Dendritic cell treated with granulocyte-macrophage colony-stimulating factor and Interleukin-4, amounts not matched to agents 40 ng/mL and 50 ng/mL, for 4 days (primary cell): Measurements from ENCODE around the gene KRTAP4-4.
"Not testable (repeated sequence)": the region's sequence is repeated elsewhere in the genome, so short reads cannot be mapped to it uniquely, and the experiment has no call there.

Experiments used
- H3K27ac Mint-ChIP-seq: one replicate; pipeline ENCODE4 v1.8.0; 2022; ENCODE audit warnings: mild to moderate bottlenecking, mixed read lengths
- H3K27me3 Mint-ChIP-seq: one replicate; pipeline ENCODE4 v1.8.0; 2022; ENCODE audit warnings: mild to moderate bottlenecking, mixed read lengths
- H3K36me3 Mint-ChIP-seq: one replicate; pipeline ENCODE4 v1.8.0; 2022; ENCODE audit warnings: low read depth, mixed read lengths
- H3K4me1 Mint-ChIP-seq: one replicate; pipeline ENCODE4 v1.8.0; 2022; ENCODE audit warnings: low read depth, mixed read lengths
- H3K4me3 Mint-ChIP-seq: one replicate; pipeline ENCODE4 v1.8.0; 2022; ENCODE audit warnings: mild to moderate bottlenecking, moderate library complexity, mixed read lengths
- H3K9me3 Mint-ChIP-seq: one replicate; pipeline ENCODE4 v1.8.0; 2022; ENCODE audit warnings: mixed read lengths
- intact Hi-C: fragments of 100-400 bp; cut with micrococcal nuclease; formaldehyde crosslinking; loops from one replicate; pipeline ENCODE4 v1.15.0; 2022

The KRTAP4-4 gene

DNA sequence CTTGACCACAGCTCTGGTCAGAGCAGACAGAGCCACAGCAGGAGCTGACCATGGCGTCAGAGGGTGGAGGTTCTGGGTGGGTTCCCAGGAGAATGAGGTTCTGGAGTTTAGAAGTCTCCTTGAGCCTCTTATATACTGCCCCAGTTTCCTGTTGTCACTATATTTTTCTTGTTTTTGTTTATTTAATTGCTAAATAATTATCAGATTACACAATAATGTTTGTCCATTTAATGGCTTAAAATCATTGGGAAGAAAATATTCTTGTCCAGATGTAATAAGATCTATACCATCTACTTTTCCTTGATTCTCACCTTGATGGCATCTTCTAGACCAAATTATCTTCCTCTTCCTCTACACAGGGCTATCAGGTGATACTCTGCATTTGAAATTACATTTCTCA is 7.6 kb upstream of the KRTAP4-4 start, which contains the start of gene KRTAP4-3:
KRTAP4-3 (minus strand) TSS at position 101 of the 400 bp plus-strand sequence; CDS start at position 52, 49 bp downstream.
- H3K27me3 Mint-ChIP-seq = peaks cover 9% of the 10 kb centered on the region
- intact Hi-C loops = no loop called here
- peaks cover 1% of the 10 kb centered on the region for H3K4me1 Mint-ChIP-seq
- H3K36me3 Mint-ChIP-seq = no peaks in the 10 kb centered on the region
- H3K4me3 Mint-ChIP-seq = no peak within 1 kb of the TSS
- no peaks in the 10 kb centered on the region for H3K9me3 Mint-ChIP-seq
- no peak within 1 kb of the TSS for H3K27ac Mint-ChIP-seq

DNA sequence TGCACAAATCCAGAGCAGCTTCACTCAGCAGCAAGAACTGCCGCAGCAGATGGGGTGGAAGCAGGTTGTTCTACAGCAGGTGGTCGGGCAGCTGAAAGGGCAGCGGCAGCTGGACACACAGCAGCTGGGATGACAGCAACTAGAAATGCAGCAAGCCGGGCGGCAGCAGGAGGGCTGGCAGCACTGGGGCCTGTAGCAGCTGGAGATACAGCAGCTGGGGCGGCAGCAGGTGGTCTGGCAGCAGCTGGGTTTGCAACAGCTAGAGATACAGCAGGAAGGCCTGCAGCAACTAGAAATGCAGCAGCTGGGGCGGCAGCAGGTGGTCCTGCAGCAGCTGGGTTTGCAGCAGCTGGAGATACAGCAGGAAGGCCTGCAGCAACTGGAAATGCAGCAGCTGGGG is 7.0 kb upstream of the KRTAP4-4 start:
- Mint-ChIP-seq H3K4me1 (no peaks in the 10 kb centered on the region), H3K27ac (no peak overlapping the region), H3K27me3 (peaks cover 9% of the 10 kb centered on the region), H3K4me3 (no peak overlapping the region), H3K9me3 (no peaks in the 10 kb centered on the region), H3K36me3 (no peaks in the 10 kb centered on the region)
- intact Hi-C loops = no loop called here

DNA sequence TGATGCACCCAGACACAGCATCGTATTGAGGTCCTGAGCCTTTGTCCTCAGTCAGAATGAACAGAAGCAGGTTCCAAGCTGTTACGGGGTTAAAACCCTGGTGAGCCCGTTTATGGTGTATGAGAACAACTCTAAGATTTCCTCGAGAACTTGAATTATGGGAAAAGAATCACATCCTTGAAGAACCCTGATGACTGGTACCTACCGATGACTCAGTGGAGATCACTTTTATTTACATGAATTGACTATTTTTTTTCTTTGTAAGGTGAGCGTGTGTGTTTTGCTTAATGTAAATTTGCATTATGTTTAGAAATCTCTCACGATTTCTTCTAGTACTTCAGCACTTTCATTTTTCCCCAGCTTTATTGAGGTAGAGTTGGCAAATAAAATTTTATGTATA is 3.3 kb upstream of the KRTAP4-4 start:
- no peaks in the 10 kb centered on the region for H3K4me1 Mint-ChIP-seq
- intact Hi-C loops = no loop called here
- no peak overlapping the region for H3K27ac Mint-ChIP-seq
- H3K4me3 Mint-ChIP-seq = no peak overlapping the region
- no peaks in the 10 kb centered on the region for H3K36me3 Mint-ChIP-seq
- H3K9me3 Mint-ChIP-seq = no peaks in the 10 kb centered on the region
- H3K27me3 Mint-ChIP-seq = peaks cover 7% of the 10 kb centered on the region

DNA sequence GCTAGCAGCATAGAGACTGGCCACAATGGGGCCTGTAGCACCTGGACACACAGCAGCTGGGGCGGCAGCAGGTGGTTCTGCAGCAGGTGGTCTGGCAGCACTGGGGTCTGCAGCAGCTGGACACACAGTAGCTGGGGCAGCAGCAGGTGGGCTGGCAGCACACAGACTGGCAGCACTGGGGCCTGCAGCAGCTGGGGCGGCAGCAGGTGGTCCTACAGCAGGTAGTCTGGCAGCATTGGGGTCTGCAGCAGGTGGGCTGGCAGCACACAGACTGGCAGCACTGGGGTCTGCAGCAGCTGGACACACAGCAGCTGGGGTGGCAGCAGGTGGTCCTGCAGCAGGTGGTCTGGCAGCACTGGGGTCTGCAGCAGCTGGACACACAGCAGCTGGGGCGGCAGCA is 358 bp downstream of the KRTAP4-4 start:
- H3K4me3 Mint-ChIP-seq, H3K4me1 Mint-ChIP-seq, H3K9me3 Mint-ChIP-seq, intact Hi-C loops, H3K27me3 Mint-ChIP-seq, H3K27ac Mint-ChIP-seq, H3K36me3 Mint-ChIP-seq: not testable (repeated sequence)

DNA sequence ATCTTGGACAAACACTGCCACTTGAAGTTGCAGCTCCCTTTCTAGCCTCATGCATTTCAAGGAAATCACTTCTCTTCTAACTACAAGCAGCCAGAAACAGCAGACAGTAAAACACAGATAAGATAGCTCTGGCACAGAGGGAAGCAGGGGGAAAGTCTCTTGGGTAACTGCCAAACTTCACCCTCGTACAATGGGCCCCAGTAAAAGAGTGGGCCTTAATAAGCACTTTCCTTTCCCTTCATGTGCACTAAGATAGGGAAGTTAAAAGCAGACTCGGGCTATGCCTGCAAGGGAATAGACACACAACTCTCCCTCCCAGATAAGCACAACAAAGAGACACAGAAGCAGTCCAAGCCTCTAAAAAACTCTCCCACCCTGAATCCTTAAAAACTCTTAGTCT is 6.7 kb downstream of the KRTAP4-4 start:
- Mint-ChIP-seq H3K27me3 (peaks cover 7% of the 10 kb centered on the region), H3K4me1 (peaks cover 18% of the 10 kb centered on the region)

DNA sequence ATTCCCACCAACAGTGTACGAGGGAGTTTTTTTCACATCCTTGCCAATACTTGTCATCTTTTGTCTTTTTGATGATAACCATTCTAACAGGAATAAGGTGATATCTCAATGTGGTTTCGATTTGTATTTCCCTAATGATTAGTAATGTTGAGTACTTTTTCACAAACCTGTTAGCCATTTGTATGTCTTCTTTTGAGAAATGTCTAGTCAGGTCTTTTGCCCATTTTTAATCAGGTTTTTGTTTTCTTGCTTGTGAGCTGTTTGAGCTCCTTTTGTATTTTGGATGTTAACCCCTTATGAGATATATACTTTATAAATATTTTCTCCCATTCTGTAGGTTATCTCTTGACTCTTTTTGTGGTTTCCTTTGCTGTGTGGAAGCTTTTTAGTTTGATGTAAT is 9.0 kb downstream of the KRTAP4-4 start:
- no peaks in the 10 kb centered on the region for H3K9me3 Mint-ChIP-seq
- H3K4me3 Mint-ChIP-seq = no peak overlapping the region
- peaks cover 7% of the 10 kb centered on the region for H3K27me3 Mint-ChIP-seq
- H3K36me3 Mint-ChIP-seq = no peaks in the 10 kb centered on the region
- peaks cover 12% of the 10 kb centered on the region for H3K4me1 Mint-ChIP-seq
- intact Hi-C loops = no loop called here
- H3K27ac Mint-ChIP-seq = no peak overlapping the region

More for the DNA sequence above, 6.7 kb downstream of the KRTAP4-4 start:
- intact Hi-C loops = no loop called here
- Mint-ChIP-seq H3K9me3 (no peaks in the 10 kb centered on the region), H3K4me3 (no peak overlapping the region), H3K36me3 (no peaks in the 10 kb centered on the region), H3K27ac (no peak overlapping the region)

DNA sequence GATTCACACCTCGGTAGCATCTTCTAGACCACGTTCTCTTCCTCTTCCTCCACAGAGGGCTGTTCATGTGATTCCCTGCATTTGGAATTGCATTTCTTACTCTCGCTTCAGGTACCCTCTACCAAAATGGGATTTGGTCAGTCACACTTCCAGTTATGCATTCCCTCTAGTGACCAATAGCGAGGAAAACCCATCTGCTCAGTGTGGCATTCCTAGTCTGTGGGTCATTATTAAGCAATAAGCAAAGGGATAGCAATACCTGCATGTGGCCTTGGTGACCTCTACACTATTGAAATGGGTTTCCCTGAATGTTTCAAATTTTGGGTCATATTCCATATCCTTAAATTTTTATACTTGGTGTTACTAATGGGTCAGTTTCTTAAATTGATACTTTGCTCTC is 10.5 kb downstream of the KRTAP4-4 start:
- Mint-ChIP-seq H3K36me3 (no peaks in the 10 kb centered on the region), H3K27me3 (peaks cover 7% of the 10 kb centered on the region), H3K4me1 (peaks cover 12% of the 10 kb centered on the region), H3K9me3 (no peaks in the 10 kb centered on the region), H3K4me3 (no peak overlapping the region), H3K27ac (no peak overlapping the region)
- intact Hi-C loops = no loop called here

DNA sequence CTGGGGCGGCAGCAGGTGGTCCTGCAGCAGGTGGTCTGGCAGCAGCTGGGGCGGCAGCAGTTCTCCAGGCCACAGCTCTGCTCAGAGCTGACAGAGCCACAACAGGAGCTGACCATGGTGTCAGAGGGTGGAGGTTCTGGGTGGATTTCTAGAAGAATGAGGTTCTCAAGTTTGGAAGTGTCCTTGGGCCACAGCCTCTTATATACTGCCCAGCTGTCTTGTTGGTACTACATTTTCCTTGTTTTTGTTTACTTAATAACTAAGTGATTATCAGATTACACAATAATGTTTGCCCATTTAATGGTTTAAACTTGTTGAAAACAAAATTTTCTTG is 10.9 kb downstream of the KRTAP4-4 start, which contains the start of gene KRTAP4-5:
KRTAP4-5 (minus strand) TSS at position 174 of the 334 bp plus-strand sequence; CDS start at position 116, 58 bp downstream.
- Mint-ChIP-seq H3K4me3 (no peak within 1 kb of the TSS), H3K27ac (no peak within 1 kb of the TSS), H3K4me1 (peaks cover 12% of the 10 kb centered on the region), H3K36me3 (no peaks in the 10 kb centered on the region), H3K9me3 (no peaks in the 10 kb centered on the region), H3K27me3 (peaks cover 7% of the 10 kb centered on the region)
- intact Hi-C loops = no loop called here

DNA sequence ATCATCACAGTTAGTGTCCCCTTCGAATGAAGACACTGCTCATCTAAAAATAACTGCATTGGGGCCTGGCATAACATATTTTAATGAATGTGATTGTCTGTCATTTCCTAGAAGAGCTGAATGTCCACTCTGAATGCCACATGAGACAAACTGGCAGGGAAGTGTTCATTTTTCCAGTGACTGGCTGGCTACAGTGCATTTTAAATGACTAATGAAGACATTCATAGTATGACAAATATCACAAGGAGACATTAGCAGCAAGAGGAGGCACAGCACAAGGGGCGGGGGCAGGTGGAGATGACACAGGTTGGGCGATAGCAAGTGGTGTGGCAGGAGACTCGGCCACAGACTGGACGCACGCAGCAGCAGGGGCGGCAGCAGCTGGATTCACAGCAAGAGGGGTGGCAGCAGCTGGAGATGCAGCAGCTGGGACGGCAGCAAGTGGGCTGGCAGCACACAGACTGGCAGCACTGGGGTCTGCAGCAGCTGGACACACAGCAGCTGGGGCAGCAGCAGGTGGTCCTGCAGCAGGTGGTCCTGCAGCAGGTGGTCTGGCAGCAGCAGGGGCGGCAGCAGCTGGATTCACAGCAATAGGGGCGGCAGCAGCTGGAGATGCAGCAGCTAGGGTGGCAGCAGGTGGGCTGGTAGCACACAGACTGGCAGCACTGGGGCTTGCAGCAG is 11.4 kb downstream of the KRTAP4-4 start:
- intact Hi-C loops, H3K9me3 Mint-ChIP-seq, H3K27ac Mint-ChIP-seq, H3K4me3 Mint-ChIP-seq, H3K27me3 Mint-ChIP-seq, H3K4me1 Mint-ChIP-seq, H3K36me3 Mint-ChIP-seq: not testable (repeated sequence)

DNA sequence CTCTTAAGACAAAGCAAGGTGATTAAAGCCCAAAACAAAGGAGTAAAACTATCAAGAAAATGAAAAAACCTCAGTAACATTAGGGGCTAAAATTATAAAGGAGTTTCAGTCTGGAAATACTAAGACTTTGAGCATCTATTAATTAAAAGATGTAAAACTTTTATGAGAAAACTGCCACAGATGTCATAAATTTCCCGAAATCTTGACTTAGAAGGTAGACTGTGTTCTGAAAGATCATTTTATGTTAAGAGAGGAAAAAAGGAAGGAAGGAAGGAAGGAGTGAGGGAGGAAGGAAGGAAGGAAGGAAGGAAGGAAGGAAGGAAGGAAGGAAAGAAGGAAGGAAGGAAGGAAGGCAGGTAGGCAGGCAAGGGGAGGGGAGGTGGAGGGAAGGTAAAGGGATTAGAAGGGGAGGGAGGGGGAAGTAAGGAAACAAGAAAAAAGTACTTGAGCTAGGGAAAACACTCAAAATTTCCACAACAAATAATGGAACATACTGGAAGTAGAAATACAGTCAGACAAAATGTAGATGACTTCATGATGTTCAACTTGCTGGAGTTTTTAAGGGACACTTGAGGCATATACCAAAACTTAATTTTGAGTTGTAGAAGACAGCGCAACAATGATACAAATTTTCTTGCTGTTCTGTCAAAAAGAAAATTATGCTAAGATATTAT is 12.9 kb downstream of the KRTAP4-4 start:
- no peaks in the 10 kb centered on the region for H3K36me3 Mint-ChIP-seq
- no peak overlapping the region for H3K27ac Mint-ChIP-seq
- intact Hi-C loops = no loop called here
- H3K9me3 Mint-ChIP-seq = peaks cover 17% of the 10 kb centered on the region
- no peak overlapping the region for H3K4me3 Mint-ChIP-seq
- H3K27me3 Mint-ChIP-seq = peaks cover 7% of the 10 kb centered on the region
- H3K4me1 Mint-ChIP-seq = no peaks in the 10 kb centered on the region

DNA sequence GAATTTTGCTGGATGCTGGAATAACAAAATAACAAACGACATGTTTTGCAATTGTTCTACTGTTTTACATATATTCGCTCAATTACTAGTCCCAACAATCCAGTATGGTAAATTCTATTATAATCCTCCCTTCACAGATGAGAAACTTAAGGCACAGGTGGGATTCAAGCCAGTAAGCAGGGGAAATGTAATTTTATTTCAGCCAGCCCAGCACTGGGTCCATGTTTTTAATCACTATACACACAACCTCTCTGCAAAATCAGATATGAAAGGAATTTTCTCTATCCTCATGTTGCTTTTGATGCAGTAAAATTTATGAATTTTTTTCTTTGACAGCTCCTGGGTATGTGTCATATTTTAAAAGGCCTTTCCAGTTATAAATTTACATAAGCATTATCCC is 15.3 kb downstream of the KRTAP4-4 start:
- H3K4me3 Mint-ChIP-seq = no peak overlapping the region
- no peak overlapping the region for H3K27ac Mint-ChIP-seq
- intact Hi-C loops = no loop called here
- H3K27me3 Mint-ChIP-seq = peaks cover 7% of the 10 kb centered on the region
- peaks cover 5% of the 10 kb centered on the region for H3K4me1 Mint-ChIP-seq
- no peaks in the 10 kb centered on the region for H3K36me3 Mint-ChIP-seq
- peaks cover 33% of the 10 kb centered on the region for H3K9me3 Mint-ChIP-seq

DNA sequence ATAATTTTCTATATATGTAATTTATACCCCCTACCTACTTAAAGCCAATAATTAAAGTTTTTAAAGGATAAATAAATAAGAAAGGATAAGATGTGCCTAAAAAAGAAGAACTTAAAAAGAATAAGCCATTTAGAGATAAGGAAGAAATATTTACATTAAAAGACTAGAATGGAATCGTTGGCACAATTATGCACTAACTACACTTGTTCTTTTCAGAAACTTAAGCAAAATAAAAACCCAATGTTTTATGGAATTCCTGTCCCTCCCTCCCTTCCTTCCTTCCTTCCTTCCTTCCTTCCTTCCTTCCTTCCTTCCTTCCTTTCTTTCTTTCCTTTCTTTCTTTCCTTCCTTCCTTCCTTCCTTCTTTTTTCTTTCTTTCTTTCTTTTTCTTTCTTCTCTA is 15.7 kb downstream of the KRTAP4-4 start:
- no peak overlapping the region for H3K4me3 Mint-ChIP-seq
- peaks cover 7% of the 10 kb centered on the region for H3K27me3 Mint-ChIP-seq
- H3K27ac Mint-ChIP-seq = no peak overlapping the region
- H3K9me3 Mint-ChIP-seq = peaks cover 37% of the 10 kb centered on the region
- intact Hi-C loops = no loop called here
- H3K36me3 Mint-ChIP-seq = no peaks in the 10 kb centered on the region
- H3K4me1 Mint-ChIP-seq = peaks cover 5% of the 10 kb centered on the region

DNA sequence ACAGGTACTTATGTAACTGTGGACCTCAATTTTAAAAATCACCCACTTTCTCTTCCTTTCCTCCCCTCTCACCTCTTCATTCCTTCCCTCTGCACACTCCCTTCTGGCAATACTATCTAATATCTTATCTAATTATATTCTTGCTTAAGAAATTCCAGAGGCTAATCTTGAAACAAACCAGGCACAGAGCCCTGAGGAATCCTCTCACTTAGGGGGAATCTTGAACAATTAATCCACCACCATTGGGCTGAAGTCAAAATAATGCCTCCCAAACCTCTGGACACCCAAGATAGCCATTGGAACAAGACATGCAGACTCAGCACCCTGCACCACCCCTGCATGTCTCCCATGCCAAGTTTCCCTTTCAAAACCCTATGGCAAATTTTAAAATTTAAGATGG is 19.2 kb downstream of the KRTAP4-4 start:
- Mint-ChIP-seq H3K27ac (no peak overlapping the region), H3K36me3 (no peaks in the 10 kb centered on the region)
- intact Hi-C loops = no loop called here

DNA sequence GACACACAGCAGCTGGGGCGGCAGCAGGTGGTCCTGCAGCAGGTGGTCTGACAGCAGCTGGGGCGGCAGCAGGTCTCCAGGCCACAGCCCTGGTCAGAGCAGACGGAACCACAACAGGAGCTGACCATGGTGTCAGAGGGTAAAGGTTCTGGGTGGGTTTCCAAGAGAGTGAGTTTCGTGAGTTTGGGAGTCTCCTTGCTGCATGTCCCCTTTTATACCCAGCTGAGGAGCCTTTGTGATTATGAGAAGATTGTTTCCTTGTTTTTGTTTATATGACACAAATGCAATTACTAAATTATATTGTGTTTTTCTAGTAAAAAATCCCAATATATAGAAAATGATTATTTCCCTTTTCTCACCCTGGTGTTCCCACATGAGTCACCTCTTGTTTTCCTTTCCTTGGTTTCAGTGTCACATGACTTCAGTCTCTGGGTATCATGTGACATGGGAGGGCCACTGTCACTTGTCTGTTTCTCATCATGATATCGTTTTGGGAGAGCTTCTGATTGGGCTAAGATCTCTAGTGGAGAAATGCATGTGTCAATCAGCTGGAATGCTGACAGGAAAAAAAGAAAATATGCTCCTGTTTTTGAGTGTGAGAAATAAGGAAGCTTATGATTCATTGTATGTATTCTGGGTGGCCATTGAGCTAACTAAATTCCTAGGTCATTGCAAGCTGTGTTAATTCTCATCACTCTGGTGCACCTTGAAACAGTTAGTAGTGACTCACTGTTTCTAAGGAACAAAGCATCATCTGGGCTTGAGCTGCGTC is 20.0 kb downstream of the KRTAP4-4 start, which contains the start of gene KRTAP4-6:
KRTAP4-6 (minus strand) TSS at position 185 of the 772 bp plus-strand sequence; CDS start at position 128, 57 bp downstream.
- Mint-ChIP-seq H3K36me3 (no peaks in the 10 kb centered on the region), H3K4me1 (peaks cover 5% of the 10 kb centered on the region), H3K27ac (no peak within 1 kb of the TSS), H3K9me3 (peaks cover 55% of the 10 kb centered on the region), H3K4me3 (no peak within 1 kb of the TSS), H3K27me3 (peaks cover 3% of the 10 kb centered on the region)
- intact Hi-C loops = no loop called here

More for the DNA sequence above, 19.2 kb downstream of the KRTAP4-4 start:
- H3K4me3 Mint-ChIP-seq = no peak overlapping the region
- peaks cover 55% of the 10 kb centered on the region for H3K9me3 Mint-ChIP-seq
- H3K27me3 Mint-ChIP-seq = peaks cover 3% of the 10 kb centered on the region
- peaks cover 5% of the 10 kb centered on the region for H3K4me1 Mint-ChIP-seq
